Esophagus squamous epithelium (tissue), 4 donors: ENCODE results near the gene RAB7B.

Experiments used
- POLR2A ChIP-seq, 4 donors: fragments of 450-650 bp; IDR thresholded peaks; one replicate each; pipeline ENCODE4 v1.6.1; 2017; ENCODE audit warnings: antibody characterized with exemption in 4 of 4, mild to moderate bottlenecking in 4 of 4, moderate library complexity in 3 of 4
- TF ChIP-seq, protein P1 (sequence below), 6 experiments: fragments of 450-650 bp in 4 of 6; fragments of 200-600 bp in 2 of 6; sonication (generic) in 2 of 6; IDR thresholded peaks; one replicate each; pipeline ENCODE4 v1.5.1; 2016 to 2019; ENCODE audit warnings: antibody characterized with exemption in 6 of 6, mild to moderate bottlenecking in 4 of 6, moderate library complexity in 4 of 6

- TF ChIP-seq, protein P1, sequence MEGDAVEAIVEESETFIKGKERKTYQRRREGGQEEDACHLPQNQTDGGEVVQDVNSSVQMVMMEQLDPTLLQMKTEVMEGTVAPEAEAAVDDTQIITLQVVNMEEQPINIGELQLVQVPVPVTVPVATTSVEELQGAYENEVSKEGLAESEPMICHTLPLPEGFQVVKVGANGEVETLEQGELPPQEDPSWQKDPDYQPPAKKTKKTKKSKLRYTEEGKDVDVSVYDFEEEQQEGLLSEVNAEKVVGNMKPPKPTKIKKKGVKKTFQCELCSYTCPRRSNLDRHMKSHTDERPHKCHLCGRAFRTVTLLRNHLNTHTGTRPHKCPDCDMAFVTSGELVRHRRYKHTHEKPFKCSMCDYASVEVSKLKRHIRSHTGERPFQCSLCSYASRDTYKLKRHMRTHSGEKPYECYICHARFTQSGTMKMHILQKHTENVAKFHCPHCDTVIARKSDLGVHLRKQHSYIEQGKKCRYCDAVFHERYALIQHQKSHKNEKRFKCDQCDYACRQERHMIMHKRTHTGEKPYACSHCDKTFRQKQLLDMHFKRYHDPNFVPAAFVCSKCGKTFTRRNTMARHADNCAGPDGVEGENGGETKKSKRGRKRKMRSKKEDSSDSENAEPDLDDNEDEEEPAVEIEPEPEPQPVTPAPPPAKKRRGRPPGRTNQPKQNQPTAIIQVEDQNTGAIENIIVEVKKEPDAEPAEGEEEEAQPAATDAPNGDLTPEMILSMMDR (IDR thresholded peaks at IDR 0.05): no peak
- TF ChIP-seq POLR2A (IDR thresholded peaks at IDR 0.05): no peak
Observed at GRCh38 chr1:205948039-205948438, 55.2 kb downstream of the RAB7B start.
